8988T (cell line): ENCODE results near the gene COQ6.
A peak's percentile ranks its signal among the peaks of the same experiment; 100 is the strongest.
"Not testable (repeated sequence)": the region's sequence is repeated elsewhere in the genome, so short reads cannot be mapped to it uniquely, and the experiment has no call there.

Experiments used
- DNase-seq: peaks from one replicate; pipeline ENCODE4 v3.0.0; 2011

COQ6 gene

DNA sequence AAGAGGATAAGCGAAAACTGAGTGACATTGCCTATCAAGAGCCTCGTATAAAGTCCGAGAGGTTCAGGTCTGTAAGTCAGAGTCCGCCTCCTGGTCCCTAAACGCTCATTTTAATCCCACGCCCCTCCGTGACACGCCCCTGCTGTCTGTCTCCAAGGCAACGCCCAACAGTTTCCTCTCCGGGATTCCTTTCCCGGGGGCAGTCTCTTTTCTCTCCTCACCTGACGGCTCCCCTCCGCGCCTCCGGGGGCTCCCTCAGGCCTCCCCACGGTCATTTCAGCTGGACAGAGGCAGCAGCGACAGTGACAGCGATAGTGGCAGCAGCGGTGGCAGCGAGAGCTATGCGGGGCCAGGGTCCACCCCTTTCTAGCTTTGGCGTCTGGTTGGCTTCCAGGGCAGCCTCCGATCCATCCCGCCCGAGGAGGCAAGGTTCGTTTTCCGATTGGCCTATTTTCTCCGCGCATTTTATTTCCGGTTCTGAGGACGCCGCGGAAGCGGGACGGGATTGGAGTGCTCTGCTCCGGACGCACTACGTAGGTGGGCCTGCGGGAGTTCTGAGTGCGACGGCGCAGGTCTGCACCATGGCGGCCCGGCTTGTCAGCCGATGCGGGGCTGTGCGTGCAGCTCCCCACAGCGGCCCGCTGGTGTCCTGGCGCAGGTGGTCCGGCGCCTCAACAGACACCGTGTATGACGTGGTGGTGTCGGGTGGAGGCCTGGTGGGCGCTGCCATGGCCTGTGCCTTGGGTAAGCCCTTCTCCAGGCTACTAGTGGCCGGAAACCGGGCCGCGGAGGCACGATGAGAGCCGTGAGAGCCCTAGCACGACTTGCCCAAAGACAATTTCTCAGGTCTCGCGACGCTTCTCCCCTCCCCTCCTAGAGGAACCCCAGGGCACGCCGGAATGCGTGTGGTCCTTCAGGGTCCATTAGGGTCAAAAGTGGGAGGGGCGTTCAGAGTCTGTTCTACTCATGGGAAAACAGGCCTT lies at the start of gene COQ6, which contains the start of gene FAM161B:
TSS of gene COQ6 (plus strand) at position 551 of the 983 bp plus-strand sequence. CDS start at position 582, 31 bp downstream.
TSS of gene FAM161B (minus strand) at position 343 of the 983 bp plus-strand sequence. CDS start at position 275, 68 bp downstream.
- peak; percentile 73 for DNase-seq

DNA sequence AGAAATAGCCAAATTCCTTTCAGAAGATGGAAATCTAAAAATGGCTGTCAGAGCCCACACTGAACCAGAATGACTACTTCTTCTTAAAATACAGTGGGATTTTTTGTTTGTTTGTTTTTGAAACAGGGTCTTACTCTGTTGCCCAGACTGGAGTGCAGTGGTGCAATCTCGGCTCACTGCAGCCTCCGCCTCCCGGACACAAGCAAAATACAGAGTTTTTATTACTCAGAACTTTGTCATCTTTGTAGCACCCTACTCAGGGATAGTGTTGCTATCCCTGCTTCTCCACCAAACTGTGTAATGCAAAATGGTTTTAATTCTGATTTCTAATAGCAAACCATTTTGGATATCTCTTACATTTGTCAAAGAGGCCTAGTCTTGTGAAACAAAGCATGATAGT lies 47.1 kb upstream of the COQ6 start:
- no peak for DNase-seq

DNA sequence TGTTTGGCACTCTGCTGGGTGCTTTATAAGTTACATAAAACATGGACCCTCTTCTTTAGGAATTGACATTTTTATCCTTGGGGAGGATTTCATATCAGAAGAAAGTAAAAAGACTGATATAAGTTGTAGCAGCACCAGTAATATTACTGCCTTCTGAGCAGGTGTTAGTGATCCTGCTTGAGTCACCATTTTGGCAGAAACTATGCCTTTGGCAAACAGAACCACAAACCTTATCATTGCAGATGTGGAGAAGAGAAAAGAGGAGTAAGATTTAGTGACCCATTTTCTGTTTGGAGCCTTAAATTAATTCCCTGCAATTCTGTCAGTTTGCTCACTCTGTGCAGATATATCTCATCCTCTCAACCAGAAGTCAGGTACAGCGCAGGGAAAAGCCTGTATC lies 40.4 kb upstream of the COQ6 start:
- DNase-seq: no peak

DNA sequence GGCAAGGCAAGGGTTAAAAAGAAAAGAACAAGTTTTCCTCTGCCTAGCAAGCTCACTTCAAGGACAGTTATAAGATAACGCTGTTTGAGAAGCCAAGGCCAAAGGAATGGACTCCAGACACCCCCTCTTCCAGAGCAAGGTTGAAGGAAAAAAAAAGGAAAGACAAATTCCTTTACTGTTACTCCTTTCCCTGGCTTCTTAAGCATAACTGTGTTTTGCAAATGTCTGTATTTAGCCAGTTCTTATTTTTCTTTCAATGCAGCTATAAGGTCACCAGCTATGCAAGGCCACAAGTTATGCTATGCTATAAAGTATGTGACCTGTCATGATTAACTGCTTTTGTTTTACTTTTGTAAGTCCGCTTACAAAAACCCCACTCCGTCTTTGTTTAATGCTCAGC lies 36.8 kb upstream of the COQ6 start:
- DNase-seq: no peak

DNA sequence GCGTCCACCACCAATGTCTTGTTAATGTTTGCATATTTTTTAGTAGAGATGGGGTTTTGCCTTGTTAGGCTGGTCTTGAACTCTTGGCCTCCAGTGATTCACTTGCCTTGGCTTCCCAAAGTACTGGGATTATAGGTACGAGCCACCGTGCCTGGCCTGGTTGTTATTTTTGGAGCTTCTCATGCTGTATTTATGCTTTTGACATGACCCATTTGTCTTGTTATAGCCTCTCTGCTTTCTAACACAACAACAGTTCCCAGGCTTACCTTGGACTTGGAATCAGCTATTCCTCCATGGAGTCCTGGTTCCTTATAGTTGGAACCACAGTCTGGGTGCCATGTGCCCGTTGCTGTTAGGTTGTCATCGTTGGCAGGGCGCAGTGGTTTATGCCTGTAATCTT lies 33.8 kb upstream of the COQ6 start:
- DNase-seq: no peak

DNA sequence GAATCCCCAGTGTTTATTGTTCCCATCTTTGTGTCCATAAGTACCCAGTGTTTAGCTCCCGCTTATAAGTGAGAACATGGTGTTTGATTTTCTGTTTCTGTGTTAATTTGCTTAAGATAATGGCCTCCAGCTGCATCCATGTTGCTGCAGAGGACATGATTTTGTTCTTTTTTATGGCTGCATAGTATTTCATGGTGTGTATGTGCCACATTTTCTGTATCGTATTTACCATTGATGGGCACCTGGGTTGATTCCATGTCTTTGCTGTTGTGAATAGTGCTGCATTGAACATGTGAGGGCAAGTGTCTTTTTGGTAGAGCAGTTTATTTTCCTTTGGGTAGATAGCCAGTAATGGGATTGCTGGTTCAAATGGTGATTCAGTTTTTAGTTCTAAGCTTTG lies 30.6 kb upstream of the COQ6 start:
- DNase-seq: not testable (repeated sequence)

DNA sequence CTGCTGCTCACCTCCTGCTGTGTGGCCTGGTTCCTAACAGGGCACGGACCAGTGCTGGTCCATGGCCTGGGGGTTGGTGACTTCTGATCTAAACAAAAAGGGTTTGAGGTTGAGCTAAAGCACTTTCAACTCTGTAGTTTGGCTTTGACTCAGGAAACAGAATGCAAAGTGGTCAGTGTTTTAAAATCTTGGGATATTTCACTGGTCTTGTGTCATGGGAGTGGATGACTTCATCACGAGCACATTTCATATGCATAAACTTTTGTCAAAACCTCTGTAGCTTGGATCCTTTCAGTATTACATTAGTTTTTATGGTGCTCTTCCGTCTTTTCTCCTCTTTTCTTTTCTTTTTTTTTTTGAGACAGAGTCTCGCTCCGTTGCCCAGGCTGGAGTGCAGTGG lies 25.8 kb upstream of the COQ6 start:
- DNase-seq: no peak

DNA sequence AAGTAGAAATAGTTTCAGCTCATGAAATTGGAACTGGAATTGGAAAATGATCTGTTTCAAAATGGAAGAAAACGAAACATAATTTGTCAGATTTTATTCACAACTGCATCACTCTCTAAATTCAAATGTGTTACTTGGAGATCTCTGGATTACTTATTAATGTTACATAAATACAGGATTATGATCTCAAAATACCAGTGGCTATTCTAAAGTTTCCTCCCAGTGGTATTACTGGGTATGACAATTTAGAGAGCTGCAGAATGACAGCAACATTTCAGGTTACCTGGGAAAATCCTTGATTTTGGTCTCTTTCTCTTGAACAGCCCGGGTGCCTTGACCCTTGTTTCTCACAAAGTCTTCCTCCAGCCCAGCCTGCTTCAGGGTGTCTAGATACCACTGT lies 14.4 kb upstream of the COQ6 start:
- no peak for DNase-seq

DNA sequence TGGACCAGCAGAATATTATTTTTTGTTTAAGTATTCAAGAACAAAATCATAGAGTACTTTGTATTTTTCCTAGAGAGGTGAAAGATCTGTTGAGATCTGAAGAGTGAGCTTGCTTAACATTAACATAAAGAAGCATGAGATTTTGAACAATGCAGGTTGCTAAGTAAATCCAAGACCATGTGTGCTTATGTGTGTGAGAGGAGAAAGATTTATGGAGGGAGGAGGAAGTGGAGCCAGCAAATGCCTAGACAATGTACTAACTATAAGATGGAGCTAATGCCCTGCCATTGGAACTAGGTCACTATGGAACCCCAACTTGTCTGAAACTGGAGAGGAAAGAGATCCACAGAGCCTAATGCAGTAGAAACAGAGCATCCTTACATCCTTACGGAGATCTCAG lies 13.6 kb upstream of the COQ6 start:
- no peak for DNase-seq

DNA sequence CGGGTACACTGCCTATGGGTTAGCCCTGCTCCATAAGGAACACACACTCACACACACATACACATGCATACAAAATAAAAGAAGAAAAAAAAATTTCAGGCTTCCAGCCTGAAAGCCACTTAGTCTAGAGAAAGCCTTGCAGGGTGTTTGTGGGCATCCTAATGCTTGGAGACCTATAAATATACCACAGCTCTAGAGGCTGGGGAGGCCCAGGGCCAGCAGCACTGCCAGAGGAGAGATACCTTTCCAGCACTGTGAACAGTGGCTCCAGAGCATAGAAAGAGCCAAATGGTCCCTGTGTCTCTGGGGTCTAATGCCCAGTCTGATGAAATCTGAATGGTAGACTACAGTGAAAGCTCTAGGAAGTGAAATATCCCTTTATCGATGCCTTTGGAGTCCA lies 13.1 kb upstream of the COQ6 start:
- DNase-seq: no peak

DNA sequence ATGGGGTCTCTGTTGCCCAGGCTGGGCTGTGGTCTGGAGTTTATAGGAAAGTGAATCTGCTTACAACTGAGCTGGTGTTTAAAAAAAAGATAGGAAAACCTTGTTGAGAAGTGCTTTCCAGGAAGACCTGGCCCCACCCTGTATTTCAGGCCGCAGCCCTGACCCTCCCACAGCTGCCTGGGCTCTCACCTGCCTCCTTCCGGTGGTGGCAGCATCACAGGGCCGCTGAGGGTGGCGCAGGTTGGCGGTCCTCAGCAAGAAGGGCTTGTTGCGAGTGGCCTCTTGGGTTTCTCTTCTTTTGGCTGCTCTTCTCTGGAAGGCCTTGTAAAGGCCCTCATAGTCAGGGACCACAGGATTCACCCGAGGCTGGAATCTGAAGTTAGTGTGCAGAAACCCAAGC lies 7.9 kb upstream of the COQ6 start:
- DNase-seq: no peak

DNA sequence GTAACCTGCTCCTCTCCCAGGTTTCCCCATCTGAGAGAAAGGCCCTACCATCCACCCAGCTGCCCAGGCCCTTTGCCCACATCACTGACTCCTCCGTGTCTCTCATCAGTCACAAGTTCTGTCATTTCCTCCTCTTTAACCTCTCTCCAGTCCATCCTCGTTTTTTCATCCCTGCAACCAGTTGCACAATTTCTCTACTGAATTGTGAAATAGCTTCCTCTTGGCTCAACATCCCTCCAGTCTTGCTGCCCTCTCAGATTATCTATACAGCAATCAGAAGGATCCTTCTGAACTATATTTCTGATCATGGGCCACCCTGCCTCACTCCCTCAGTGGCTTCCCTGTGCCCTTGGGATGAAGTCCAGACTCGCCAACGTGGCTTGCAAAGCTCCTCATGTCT lies 7.0 kb upstream of the COQ6 start:
- DNase-seq: no peak

DNA sequence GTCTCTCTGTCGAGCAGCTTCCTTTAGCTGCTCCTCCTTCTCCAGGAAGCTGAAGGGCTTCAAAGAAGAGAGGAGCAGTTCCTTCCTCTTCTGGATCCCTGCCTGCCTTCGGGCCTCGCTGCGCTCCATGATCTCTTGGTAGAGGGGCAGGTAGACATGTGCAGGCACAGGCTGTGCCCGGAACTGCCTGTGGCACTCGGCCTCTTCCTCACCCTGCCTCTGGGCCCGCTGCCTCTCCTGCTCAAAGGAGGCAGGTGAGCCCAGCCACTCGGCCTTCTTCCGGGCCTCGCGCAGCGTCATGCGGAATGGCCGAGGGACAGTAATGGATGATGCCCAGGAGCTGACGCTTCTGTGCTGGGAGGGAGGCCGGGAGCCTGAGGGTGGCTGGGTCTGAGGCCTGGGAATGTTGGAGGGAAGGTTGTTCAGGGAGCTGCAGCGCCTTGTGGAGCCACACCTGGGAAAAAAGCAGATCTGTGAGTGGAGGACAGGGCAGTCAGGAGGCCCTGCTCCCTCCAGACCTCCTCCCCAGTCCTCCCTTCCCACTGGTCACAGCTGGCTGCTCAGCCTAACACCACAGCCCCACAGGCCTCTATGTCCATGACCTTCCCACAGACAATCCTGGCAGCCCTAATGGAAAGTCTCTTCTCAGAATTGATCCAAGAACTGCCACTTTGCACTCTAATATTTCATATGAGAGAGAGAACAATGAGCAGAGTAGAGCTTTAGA lies 5.5 kb upstream of the COQ6 start:
- DNase-seq: no peak

DNA sequence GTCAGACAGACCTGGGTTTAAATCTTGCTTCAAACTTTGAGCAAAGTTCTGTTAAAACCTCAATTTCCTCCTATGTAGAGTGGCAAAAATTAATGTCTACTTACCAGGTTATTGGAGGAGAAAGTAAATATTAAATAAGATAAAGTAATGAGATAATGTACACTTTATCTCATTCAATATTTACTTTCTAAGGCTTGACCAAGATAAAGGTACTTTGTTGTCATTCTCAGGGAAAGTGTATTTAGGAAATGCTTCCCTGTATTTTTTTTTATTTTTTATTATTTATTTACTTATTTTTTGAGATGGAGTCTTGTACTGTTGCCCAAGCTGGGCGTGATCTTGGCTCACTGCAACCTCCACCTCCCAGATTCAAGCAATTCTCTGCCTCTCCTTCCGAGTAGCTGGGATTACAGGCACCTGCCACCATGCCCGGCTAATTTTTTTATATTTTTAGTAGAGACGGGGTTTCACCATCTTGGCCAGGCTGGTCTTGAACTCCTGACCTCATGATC lies 4.9 kb upstream of the COQ6 start:
- DNase-seq: no peak

DNA sequence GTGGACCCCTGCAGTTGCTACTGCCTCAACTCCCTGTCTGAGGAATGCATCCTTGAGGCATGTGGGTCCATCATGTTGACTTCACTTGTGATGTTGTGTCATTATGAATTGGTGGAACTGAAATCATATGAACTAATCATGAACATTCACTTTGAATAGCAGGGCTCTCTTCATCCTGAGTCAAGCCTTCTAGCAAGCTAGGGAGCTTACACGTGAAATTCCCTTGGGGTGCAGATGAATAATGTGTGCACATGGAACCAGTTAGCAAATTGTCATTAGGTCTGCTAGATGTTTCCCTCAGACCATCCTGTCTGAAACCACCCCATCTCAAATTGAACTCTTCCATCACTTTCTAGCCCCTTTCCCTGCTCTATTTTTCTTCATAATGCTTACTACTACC lies 3.6 kb downstream of the COQ6 start:
- no peak for DNase-seq

DNA sequence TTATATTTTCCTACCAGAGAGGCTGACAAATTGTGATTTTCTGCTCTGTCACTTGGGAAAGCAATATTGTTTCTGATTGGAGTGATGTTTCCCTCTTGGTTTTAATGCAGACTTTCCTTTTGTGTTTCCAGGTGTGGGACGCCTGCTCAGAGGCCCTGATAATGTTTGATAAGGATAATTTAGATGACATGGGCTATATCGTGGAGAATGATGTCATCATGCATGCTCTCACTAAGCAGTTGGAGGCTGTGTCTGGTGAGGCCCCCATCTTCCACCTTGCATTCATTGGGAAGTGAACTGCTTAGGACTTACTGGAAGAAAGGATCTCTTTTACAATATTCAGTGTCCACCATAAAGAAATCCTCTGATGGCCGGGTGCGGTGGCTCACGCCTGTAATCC lies 5.6 kb downstream of the COQ6 start:
- DNase-seq: no peak

DNA sequence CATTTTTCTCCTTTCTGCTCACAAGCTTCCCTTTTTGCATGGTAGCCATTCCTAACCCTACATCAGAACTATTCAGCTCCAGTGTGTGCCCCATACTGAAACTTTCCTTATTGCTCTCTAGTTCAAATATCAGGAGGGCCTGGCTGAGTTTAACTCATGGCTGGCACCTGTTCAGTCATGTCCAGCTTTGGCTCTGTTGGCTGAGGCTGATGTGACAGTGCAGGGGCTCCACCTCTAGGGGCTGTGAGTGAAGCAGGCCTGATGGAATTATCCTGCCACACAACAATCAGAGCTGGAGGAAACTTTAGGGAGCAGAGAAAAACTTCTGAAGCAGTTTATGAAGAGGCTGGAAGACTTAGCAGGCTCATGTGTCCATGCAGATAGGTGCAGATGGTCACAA lies 8.5 kb downstream of the COQ6 start:
- no peak for DNase-seq

DNA sequence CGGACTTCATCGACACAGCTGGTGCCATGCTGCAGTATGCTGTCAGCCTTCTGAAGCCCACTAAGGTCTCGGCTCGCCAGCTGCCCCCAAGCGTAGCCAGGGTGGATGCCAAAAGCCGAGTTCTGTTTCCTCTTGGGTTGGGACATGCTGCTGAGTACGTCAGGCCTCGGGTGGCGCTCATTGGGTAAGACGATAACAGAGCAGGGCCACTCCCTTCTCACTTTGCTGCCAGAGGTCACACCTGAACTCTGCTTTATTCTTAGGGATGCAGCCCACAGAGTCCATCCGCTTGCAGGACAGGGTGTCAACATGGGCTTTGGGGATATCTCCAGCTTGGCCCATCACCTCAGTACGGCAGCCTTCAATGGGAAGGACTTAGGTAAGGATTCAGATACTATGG lies 11.1 kb downstream of the COQ6 start:
- no peak for DNase-seq

DNA sequence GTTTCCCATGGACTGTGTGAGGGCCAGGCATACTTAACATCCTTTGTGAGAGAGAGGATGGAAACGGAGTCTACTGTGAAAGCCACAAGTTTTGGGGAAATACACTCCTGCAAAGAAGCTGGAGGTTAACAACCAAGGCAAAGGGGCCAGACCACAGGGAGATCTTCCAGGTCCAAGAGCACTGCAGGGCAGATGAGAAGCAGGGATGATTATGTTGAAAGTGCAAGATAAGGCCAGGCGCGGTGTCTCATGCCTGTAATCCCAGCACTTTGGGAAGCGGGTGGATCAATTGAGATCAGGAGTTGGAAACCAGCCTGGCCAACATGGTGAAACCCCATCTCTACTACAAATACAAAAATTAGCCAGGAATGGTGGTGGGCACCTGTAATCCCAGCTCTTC lies 15.1 kb downstream of the COQ6 start:
- no peak for DNase-seq

DNA sequence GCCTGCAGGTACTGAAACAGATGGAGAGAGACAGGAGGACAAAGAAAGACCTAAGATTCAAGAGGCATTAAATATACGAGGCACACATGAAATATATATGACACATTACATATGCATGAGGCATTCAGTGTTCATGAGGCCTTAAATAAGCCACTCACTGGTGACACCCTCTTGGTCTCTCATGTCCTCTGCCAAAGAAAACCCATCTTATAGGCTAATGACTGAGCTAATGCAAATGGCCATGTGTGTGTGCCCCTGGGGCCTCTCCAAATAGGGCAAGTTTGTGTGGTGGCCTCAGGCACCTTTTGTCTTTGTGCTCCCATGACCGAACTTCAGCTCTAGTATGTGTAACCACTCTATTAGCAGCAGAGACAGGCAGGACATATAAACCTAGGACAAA lies 18.8 kb downstream of the COQ6 start:
- no peak for DNase-seq

DNA sequence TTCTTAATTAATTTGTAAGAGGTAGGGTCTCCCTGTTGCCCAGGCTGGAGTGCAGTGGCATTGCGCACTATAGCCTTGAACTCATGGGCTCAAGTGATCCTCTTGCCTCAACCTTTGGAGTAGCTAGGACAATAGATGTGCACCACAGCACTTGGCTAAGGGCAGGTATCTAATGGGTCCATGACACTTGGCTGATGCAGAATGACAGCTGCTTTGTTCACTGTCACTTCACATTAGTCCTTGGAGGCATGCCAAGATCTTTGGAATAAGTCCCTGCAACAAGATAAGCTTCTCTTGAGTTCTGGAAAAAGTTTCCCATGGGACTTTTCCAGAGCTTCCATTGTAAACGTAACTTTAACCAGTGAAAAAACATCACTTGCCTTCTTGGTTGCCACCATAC lies 23.4 kb downstream of the COQ6 start:
- DNase-seq: no peak

DNA sequence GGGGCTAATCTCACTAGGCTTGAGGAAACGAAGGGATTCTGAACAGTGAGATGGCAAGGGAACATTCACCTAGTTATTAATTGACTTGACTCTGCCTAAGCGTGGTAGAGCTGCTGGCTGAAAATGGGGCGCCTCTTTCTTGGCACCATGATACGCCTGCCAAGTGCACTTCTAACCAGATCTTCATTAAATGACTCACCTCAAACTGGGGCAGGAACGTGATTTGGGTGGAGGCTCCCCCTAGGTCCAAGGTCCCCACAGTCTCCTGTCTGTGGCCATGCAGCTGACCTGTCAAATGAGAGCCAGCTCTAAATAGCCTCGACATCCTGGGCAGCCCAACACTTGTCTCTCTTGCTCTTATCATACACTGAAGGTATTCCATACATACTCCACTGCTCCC lies 26.0 kb downstream of the COQ6 start:
- no peak for DNase-seq

DNA sequence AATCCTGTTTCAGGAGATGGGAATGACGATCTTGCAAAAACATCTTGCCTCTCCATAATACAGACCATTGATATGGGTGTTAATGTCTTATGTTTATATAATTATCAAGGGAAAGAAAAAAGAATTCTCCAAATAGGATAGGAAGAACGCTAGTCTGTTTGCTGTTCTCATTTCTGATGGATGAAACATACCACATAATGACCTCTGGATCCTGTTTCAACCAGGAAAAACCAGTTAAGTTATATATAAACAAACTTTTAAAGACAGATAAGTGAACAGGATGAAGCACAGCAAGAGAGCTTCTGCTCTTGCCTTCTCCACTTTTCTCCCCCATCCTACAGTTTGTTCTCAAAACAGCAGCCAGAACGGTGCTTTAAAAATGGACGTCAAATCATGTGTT lies 27.8 kb downstream of the COQ6 start:
- DNase-seq: no peak

DNA sequence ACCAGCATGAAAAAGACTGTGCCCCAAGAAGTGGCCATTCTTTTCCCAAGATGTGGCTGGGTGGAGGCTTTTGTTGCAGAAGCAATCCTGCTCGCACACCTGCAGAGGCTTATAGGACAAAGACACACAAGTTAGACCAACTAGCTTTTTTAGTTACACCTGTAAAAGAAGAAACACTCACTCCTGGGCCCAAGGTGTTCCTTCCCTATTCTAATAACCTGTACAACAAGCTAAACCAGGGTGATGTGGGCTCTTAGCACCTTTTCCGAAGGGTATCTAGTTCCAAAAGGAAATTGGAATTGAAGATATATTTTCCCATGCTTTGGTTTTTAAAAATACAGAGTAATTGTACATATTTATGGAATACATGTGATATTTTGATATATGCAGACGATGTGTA lies 38.0 kb downstream of the COQ6 start:
- DNase-seq: no peak
